NOMO-1 treated with dmso at 0.1 percent for 144 hours (cell line): ENCODE results near the gene LAGE3.
A peak's percentile ranks its signal among the peaks of the same experiment; 100 is the strongest.
"Not testable (repeated sequence)": the region's sequence is repeated elsewhere in the genome, so short reads cannot be mapped to it uniquely, and the experiment has no call there.

ENCODE experiments used
- DNase-seq: peaks from one replicate; lab custom pipeline; 2025; ENCODE audit not compliant: unreplicated experiment; lab: John Stamatoyannopoulos, UW

Gene LAGE3

DNA sequence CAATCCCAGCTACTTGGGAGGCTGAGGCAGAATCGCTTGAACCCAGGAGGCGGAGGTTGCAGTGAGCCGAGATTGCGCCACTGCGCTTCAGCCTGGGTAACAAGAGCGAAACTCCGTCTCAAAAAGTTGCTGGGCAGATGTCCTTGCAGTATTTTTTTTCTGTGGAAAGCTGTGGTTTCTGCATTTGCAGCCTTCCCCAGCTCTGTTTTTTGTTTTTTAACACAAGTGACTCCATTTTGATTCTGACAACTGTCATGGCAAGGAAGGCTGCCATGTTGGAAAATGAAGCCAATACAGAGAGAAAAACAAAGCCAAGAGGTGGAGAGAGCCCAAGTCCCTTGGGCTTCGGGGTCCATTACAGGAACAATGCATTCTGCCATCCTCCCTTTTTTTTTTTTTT is 23.0 kb upstream of the LAGE3 start:
- no peak for DNase-seq

DNA sequence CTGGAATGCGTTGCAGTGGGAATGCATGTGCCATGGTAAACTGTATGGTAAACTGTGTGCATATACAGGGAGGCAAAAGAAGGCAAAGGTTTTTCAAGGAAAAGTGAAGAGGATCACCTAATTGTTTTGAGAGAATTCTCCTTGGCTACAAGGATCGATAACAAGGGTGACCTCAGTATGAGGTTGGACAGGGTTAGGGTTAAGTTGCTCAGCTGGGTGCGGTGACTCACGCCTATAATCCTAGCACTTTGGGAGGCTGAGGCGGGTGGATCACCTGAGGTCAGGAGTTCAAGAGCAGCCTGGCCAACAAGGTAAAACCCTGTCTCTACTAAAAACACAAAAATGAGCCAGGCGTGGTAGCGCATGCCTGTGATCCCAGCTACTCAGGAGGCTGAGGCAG is 22.3 kb upstream of the LAGE3 start:
- not testable (repeated sequence) for DNase-seq

DNA sequence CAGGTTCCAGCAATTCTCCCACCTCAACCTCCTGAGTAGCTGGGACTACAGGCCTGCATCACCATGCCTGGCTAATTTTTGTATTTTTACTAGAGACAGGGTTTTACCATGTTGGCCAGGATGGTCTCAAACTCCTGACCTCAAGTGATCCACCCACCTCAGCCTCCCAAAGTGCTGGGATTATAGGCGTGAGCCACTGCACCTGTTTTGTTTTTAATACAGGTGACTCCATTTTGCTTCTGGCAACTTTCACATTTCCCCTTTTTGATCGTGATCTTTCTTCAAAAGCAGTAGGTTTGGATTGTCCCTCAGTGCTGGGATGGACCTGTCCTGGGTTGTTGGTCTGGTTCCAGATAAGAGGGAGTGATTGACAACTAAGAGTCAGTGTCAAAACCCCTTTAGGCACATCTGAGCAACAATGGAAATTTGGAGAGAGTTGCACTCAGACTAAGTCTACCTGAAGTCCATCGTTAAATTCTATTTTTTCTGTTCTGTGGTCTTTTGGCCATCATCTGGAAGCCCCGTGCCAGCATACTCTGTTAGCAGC is 17.6 kb upstream of the LAGE3 start:
- DNase-seq, result not testable (repeated sequence)

DNA sequence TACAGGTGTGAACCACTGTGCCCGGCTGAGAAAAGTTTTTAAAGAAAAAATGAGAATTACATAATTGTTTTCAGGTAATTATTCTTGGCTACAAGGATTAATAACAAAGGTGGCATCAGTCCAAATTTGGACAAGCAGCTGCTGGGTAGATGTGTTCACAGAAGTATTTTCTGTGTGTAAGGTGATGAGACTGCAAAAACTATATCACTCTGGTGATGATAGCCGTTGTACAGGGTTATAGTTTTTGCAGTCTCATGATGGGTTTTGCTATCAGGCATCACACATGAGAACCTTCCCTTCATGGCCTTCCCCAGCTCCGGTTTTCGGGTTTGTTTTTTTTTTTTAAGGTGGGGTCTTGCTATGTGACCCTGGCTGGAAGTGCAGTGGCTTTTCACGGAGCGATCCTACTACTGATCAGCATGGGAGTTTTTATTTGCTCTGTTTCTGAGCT is 16.4 kb upstream of the LAGE3 start:
- DNase-seq, result no peak

DNA sequence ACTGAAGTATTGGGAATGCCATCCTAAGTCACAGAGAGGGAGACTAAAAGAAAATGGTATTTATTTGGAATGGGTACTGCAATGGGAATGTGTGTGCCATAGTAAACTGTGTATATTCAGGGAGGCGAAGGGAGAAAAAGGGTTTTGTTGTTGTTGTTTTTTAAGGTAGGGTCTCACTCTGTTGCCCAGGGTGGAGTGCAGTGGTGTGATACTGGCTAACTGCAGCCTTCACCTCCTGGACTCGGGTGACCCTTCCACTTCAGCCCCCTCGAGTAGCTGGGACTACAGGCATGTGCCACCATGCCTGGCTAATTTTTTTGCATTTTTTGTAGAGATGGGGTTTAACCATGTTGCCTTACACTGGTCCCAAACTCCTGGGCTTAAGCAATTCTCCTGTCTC is 15.6 kb upstream of the LAGE3 start:
- no peak for DNase-seq

DNA sequence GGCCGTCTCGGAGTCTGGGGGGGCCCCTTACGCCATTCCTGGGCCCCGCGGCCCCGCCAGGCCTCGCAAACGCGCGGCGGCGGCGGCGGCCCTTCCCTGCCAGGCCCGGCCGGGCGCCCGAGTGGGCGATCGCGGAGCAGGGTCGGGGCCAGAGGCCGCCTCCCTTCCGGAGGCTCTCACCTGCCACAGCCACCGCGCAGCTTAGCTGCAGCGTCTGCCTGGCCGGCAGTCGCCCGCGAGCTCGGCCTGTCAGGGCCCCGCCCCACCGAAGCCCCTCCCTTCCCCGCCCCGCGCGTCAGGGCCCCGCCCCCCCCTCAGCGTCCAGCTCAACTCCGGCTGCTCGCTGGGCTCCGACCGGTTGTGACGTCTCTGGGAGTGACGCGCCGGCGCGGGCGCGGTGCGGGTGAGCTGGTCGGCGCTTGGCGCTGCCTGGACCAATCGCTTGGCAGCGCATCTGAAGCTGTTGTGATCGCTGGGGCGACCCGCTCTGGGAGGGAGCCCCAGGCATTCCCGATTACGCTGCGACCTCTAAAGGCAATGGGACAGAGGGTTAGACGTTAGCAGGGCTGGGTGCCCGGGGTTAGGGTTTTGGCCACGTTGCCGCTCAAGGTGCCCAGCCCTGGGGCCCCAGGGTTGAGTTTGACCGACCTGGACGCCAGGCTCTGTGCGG is 11.5 kb upstream of the LAGE3 start, which contains the start of gene SLC10A3:
SLC10A3 (minus strand) TSS at position 216 of the 670 bp plus-strand sequence. CDS start 1,689 bp downstream, outside the sequence.
- peak; percentile 74 for DNase-seq

DNA sequence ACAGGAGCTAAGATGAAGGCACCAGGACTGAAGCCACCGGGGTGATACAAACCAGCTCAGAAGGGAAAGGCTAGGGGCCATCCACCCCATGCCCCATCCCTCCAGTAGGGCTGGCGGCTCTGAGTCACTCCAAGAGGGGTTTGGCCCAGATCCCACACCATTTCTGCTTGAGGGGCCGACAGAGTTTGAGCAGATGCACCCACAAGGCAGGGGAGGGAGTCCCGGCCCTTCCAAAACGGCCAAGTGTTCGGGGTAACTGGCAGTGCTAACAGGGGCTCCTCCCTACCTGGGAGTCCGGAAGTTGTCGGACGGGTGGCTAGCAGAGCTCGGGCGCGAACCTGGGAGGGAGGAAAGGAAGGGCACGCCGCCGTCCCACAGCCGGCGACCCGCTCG is 10.9 kb upstream of the LAGE3 start:
- DNase-seq, result no peak

DNA sequence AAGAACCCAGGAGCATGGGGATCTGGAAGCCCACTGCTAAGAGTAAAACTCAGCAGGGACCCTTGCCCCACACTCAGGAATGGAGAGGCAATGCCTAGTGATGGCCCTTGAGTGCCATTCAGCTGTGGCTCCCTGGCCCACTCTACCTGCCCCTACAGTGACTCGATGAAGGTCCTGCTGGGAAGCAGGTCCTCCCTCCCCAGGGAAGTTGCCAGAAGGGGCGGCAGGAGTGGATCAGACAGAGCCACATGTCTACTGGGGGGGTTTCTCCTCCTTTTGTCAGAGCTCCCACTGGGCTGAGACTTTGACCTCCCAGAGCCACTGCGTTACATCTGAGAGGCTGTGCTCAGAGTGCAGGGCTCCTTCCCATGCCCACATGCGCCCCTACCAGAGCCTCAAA is 10.1 kb upstream of the LAGE3 start:
- DNase-seq, result no peak

DNA sequence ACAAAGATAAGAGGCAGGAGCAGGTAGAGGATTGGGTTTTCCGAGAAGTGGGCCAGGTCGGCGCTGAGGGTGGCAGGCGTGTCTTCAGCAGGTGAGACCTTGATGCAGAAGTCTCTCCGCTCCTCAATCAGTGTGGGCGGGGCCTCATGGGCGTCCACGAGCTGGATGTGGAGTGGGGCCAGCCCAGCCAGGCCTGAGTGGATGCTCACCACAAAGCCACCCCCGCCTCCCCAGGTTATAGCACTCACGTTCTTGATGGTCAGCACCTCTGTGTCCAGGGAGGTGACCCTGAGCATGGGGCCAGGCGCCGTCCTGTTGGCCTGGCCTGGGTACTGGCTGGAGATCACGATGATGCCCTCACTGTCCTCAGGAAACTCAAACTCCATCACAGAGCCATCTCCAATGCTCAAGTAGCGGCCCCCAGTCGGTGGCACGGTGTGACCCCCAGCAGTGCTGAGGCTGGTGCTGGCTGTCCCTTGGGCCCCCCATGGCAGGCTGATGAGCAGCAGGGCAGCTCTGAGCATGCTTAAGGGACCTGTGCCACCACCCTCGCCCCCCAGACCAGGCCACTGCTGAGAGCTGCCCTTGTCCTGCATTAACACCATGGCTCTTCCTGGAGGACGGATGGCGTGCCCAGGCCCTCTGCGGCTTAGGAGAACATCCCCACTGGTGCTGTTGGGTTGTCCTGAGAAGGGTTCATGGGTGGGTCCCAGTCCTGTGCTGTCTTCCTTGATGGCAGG is 9.4 kb upstream of the LAGE3 start:
- DNase-seq, result no peak

DNA sequence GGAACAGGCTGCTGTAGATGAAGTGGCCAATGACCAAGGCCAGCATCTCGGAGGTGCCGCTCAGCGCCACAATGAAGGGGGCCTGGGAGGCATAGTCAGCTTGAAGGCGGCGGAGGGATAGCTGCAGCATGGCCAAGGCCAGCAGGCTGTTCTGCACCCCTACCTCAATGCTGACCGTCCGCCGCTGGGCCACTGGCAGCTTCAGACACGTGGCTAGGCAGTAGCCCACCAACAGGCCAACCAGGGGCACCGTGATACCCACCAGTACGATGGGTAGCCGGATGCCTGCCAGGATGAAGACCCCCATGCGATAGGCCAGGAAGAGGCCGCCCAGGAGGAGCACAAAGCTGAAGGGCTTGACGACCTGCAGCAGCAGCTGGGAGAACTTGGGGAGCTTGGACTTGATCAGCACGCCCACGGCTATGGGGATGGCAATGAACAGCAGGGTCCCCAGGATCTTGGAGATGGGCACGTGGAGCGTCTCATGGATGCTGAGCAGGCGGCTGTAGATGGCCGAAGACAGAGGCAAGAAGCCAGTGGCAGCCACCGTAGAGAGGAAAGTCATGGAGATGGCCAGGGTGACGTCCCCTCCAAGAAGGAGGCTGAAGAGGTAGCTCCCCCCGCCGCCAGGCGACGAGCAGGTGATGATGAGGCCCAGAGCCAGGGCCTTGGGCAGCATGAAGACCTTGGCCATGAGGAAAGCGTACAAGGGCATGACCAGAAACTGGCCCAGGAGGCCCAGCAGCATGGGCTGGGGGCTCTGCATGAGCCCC is 8.6 kb upstream of the LAGE3 start:
- no peak for DNase-seq

DNA sequence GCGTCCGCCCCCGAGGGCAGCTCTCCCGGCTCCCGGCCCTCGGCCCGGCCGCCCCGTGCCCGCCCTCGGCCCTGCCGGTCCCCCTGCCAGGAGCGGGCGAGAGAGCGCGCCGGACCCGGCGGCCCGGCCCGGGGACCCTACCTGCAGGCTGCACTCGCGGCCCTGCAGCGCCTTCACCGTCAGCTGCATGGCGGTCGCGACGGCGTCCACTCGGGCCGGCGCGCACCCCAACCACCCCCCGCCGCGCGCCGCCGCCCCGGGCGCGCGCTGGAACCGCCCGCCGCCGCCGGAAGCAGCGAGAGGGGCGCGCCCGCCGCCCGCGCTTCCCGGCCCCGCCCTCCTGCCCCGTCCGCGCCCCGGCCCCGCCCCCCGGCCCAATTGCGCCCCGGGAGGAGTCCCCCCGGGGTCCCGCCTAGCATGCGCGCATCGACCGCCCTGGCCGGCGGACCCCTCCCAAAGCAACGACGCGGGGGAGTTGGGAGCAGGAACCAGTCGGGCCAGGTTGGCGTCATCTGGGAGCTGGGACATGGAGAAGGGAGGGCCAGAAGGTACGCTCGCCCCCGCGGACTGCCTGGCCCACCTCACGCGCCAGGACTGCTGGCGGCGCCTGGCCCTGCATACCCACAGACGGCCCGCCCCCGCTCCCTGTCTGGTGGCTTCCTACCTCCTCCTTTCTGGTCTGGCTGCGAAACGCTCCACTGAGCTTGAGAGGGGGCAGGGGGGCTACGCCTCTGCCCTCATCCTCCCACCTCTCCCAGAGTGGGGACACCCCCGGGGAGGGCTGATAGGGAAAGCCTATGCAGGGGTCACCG is 7.5 kb upstream of the LAGE3 start, which contains the start of gene UBL4A:
UBL4A (minus strand) TSS at position 220 of the 812 bp plus-strand sequence; CDS start at position 189, 31 bp downstream.
- peak; percentile 5 for DNase-seq

DNA sequence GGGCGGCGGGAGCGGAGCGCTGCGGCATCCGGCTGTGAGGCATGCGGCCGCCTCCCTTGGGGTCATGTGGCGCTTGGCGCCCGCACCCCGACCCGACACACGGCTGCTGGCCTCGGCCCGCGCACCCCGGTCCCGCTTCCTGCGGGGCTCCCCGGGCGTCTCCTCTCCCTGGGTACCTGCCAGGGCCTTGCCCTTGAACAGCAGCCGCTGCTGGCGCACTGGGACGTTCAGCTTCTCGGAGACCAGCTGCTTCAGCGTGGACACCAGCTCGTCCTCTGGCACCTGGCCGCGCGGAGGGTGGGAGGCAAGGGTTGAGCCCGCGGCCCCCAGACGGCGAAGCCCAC is 6.9 kb upstream of the LAGE3 start:
- DNase-seq, result no peak

DNA sequence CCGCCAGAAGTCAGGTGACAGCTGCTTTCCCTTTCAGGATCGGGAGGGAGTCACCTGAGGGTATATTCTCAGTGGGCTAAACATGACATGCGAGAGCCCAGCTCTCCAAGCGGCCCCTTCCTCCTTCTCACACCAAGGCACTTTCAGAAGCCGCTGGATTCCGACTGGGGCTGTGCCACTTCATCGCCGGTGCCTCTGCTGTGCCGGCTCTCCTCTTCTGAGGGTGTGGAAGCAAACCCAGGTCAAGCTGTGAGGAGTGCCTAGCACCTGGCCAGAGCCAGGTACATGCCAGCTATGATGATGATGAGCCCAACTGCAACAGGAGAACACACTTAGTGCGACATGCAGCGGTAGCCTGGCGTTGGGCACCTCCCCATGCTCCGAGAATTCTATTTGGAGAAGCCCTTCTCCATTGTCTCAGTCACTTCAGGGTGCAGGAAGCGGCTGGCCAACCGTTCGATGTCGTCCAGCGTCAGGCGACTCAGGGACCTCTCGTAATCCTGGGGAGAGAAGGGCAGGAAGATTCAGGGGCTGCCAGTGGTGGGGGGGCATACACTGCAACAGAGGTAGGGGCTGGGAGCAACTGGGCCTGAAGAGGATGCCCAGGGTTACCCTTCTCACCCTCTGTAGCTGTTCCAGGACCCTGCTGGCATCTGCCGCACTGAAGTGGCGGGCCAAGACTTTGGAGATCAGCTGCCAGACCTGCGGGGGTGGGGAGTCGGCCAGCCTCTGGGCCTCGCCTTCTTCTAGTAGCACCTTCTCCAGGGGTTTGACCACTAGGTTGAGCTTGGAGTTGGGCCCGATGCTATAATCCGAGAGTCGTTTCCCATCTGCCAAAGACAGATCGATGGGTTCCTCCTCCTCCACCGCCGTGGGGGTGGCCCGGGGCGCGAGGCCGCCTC is 6.3 kb upstream of the LAGE3 start:
- no peak for DNase-seq

DNA sequence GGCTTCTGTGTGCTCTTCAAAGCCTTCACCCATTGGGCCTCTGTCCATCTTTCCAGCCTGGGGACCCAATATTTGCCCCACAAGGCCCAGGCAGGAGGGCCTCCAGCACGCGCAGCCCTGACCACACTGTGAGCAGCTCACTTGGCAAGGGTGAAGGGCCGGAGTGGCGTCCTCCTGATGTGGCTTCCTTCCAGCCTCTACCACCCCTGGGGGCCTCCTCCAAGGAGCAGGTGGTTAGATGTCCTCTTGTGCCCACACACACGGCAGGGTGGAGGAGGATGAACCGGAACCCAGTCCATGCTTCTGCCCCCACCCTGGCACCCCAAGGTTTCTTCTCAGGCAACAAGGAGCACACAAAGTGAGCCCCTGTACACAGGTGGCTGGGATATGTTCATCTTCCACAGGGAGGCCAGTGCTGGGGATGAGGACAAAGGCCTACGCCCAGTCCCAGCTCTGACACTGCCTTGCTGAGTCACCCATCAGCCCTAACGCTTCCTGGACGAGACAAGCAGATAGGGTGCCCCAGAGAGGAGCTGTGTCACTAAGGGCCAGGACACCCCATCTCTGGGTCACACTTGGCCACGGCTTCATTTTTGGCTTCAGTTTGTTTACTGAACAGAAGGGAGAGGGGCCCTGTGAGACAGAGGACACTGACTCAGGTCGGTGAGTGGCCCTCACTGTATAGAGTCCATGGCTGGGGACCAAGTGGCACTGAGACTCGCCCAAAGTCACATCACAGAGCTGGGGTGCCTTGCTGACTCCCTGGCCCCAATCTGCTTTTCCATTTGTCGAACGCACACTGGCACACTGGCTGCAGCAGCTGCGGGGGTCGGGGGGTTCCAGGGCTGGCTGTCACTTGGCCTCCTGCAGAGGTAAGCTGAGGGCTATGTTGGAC is 5.4 kb upstream of the LAGE3 start:
- DNase-seq, result no peak

DNA sequence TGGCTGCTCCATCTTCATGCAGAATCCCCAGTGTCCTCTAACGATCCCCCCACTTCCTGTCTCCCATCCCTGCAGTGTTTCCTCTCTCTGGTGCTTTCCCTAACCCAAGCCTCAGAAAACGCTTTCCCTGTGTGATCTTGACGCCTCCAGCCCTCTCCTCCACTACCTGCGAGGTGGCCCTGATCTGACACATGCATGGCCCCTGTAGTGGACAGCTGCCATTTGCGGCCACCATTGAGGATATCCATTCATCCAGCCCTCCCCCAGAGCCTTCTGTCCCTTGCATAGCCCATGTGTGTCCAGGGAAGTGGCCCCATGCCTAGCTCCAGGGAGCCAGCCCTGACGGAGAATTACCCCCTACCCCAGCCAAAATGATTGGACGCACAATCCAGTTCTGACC is 4.2 kb upstream of the LAGE3 start:
- no peak for DNase-seq

DNA sequence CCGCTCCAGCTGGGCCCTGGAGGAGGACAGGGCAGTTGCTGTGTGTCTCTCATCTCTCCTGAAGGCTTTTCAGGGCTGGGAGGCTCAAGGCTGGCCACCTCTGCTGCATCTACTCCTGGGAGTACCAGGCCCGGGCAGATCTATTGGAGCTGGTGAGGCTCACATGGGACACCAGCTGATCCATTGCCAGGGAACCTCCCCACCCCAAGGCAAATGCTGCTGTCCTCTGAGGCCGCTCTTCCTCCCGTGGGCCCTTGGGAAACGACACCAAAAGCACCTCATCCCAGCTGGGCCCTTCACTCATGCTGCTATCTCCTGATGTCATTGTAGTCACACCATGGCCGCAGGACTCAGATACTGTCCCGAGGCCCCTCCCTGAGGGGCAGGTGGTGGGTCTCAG is 3.7 kb upstream of the LAGE3 start:
- DNase-seq, result no peak

DNA sequence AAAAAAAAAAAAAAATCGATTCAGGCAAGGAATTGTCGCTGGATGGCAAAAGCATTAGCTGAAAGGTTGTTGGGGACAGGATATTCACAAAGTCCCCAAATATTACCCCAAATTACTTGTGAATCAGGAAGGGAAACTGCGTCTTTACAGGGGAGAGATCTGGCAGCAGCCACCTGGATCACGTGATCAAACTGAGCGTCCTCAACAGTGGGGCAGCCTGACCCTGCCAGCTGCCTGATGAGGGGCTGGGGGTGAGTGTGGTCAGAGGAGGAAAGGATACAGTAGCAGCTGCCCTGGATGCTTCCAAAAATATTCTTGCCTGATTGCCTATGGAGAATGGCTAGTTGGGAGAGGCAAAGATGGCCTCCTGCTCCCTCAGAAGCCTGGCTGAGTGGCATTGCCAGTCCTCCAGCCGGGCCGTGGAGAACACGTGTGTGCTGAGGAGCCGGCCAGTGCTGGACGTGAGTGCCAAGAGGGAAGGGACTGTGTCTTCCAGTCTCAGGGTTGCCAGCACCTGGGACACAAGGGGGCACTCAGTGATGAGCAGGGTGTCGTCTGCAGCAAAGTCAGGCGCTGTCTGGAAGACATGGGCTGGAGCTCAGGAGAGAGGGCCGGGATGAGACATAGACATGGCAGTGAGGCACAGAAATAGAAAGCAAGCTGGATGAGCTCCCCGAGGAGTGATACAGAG is 3.0 kb upstream of the LAGE3 start:
- no peak for DNase-seq

DNA sequence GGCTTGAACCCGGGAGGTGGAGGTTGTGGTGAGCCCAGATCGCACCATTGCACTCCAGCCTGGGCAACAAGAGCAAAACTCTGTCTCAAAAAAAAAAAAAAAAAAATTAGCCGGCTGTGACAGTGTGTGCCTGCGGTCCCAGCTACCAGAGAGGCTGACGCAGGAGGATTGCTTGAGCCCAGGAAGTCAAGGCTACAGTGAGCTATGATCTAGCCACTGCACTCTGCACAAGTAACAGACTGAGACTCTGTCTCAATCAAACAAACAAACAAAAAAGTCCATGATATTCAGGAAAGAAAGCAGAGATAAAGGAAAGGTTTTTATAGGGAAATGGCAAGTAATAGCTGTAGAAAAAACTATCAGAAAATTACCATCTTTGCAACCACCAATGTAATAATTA is 2.1 kb upstream of the LAGE3 start:
- DNase-seq, result no peak
